Erythroblast (primary cell): ENCODE results near the gene MYCBPAP.
A peak's percentile ranks its signal among the peaks of the same experiment; 100 is the strongest.

Experiments
- DNase-seq, 2 experiments: peaks; one replicate each; lab custom pipeline; 2025; lab: John Stamatoyannopoulos, UW
- GATA1 ChIP-seq: IDR thresholded peaks from 2 replicates; pipeline ENCODE4 v1.6.1; 2011; ENCODE audit warnings: low read depth, mild to moderate bottlenecking, control low read depth, low read length, moderate library complexity
- POLR2A ChIP-seq: IDR thresholded peaks from 2 replicates; pipeline ENCODE4 v1.6.1; 2011; ENCODE audit warnings: mild to moderate bottlenecking, low read length

Gene MYCBPAP

GRCh38 chr17:50547035-50547735 is 38.9 kb downstream of the MYCBPAP start, which contains the start of gene SPATA20:
Gene SPATA20, plus strand, starts transcription at chr17:50547174. Its CDS starts 35 bp downstream, at chr17:50547209.
- peak; percentile 86 to 89 for DNase-seq
- no peak for TF ChIP-seq GATA1
- TF ChIP-seq POLR2A = peak; percentile 66

- no peak for TF ChIP-seq GATA1
- TF ChIP-seq POLR2A = no peak
- DNase-seq = no peak
These were observed 39.5 kb downstream of the MYCBPAP start for GRCh38 chr17:50547736-50548083.

DNA sequence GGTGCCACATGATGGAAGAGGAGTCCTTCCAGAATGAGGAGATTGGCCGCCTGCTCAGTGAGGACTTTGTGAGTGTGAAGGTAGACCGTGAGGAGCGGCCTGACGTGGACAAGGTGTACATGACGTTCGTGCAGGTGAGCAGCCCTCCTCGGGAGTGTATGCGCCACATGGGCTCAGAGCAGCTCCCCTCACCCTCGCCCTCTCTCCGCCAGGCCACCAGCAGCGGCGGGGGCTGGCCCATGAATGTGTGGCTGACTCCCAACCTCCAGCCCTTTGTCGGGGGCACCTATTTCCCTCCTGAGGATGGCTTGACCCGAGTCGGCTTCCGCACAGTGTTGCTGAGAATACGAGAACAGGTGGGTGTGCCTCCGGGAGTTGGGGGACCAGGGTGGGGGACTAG is 40.6 kb downstream of the MYCBPAP start:
- TF ChIP-seq GATA1 = no peak
- TF ChIP-seq POLR2A = no peak
- DNase-seq = no peak

DNA sequence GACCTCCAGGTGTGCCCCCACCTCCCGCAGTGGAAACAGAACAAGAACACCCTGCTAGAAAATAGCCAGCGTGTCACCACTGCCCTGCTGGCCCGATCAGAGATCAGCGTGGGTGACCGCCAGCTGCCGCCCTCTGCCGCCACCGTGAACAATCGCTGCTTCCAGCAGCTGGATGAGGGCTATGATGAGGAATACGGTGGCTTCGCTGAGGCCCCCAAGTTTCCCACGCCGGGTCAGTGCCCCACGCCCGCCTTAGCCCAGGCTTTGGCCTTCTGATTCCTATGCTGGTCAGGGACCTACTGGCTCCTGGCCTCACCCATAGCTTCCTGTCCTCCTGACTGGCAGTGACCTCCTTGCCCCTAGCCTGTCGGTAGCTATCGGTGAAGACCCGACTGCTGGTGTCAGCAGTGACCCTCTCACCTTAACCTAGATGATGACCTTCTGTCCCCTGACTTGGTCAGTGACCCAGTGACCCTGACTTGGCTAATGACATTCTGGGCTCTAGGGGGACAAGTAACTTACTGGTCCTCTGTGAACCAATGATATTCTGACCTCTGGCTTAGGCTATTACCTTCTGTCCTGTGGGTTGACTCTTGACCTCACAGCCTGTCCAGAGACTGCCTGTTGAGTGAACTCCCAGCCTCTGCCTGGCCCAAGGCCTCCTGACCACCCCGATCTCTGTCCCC is 41.2 kb downstream of the MYCBPAP start:
- TF ChIP-seq POLR2A = no peak
- no peak for TF ChIP-seq GATA1
- DNase-seq = no peak

GRCh38 chr17:50549969-50550368 is 41.7 kb downstream of the MYCBPAP start:
- TF ChIP-seq GATA1 (no peak), POLR2A (no peak)
- no peak for DNase-seq

- peak; percentile 60 to 61 for DNase-seq
- TF ChIP-seq POLR2A = no peak
- TF ChIP-seq GATA1 = no peak
These were observed 42.6 kb downstream of the MYCBPAP start for GRCh38 chr17:50550661-50551432.

DNA sequence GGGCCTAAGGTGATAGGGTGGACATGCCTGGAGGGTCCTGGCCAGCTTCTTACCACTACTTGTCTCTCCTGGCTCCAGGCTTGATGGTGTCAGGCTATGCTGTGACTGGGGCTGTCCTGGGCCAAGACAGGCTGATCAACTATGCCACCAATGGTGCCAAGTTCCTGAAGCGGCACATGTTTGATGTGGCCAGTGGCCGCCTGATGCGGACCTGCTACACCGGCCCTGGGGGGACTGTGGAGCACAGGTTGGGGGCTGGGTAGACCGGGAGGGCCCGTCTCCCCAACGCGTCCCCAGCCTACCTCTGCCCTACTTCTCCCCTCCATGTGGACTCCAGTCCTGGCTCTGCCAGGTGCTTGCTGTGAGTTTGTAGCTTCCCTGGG is 43.2 kb downstream of the MYCBPAP start:
- TF ChIP-seq POLR2A = no peak
- TF ChIP-seq GATA1 = no peak
- DNase-seq = no peak

DNA sequence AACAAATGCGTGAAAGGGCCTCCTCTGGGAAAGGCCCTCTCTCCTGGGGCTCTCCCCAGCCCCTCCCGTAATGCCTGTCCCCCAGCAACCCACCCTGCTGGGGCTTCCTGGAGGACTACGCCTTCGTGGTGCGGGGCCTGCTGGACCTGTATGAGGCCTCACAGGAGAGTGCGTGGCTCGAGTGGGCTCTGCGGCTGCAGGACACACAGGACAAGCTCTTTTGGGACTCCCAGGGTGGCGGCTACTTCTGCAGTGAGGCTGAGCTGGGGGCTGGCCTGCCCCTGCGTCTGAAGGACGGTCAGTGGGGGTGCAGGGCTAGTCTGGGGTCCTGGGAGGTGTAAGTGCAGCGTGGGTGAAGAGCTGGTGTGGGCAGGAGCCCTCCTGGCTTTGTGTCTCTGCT is 43.6 kb downstream of the MYCBPAP start:
- no peak for DNase-seq
- TF ChIP-seq GATA1 (no peak), POLR2A (no peak)

GRCh38 chr17:50554201-50554600 is 46.0 kb downstream of the MYCBPAP start:
- DNase-seq = no peak
- no peak for TF ChIP-seq POLR2A
- TF ChIP-seq GATA1 = no peak

- no peak for TF ChIP-seq GATA1
- TF ChIP-seq POLR2A = no peak
- DNase-seq = no peak
These were observed 48.6 kb downstream of the MYCBPAP start for GRCh38 chr17:50556803-50557202.

DNA sequence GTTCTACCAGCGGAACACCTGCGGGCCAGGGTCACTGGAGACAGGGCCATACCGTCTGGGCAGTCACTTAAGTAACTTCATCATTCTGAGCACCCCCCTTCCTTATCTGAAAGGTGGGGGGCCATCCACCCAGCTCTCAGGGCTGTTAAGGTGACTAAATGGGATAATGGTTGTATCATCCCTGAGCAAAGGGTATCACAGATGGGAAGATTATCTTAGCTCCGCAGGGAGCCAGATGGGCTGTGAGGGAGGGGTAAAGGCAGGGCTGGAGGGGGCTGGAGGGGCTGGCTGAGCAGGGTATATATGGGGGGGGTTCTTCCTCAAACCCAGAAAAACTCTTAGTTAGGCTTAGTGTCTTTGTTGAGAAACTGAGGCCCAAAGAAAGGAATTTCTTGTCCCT is 49.4 kb downstream of the MYCBPAP start:
- no peak for DNase-seq
- TF ChIP-seq POLR2A = no peak
- TF ChIP-seq GATA1 = no peak

DNA sequence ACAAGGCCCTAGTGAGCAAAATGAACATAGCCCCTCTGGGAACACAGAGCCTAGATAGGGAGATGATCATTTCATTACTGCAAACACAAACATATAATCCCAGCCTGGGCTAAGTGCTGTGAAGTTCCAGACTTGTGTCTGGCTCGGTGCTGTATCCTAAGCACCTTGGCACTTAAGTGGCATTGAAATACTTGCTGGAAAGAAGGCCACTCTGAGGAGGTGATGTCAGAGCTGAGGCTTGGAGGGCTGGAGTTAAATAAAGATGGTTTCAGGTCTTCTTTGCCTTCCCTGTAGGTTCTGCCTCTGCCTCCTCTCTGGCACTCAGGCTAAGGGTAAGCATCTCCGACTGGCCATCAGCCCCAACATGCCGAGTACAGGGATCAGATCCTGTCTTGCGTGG is 49.9 kb downstream of the MYCBPAP start:
- peak in 1 of 2 experiments; percentile 14 for DNase-seq
- no peak for TF ChIP-seq POLR2A
- TF ChIP-seq GATA1 = no peak

- no peak for TF ChIP-seq POLR2A
- no peak for TF ChIP-seq GATA1
These were observed 50.3 kb downstream of the MYCBPAP start for GRCh38 chr17:50558581-50558940.

More at GRCh38 chr17:50558581-50558940, 50.3 kb downstream of the MYCBPAP start:
- no peak for DNase-seq
